Neural cell (in vitro differentiated cells): ENCODE results near the gene MAML2. TPM values are rescaled to one million over a fixed set of nuclear protein-coding genes. Genes with fewer than 3 reads are reported as not detected.

ENCODE experiments used
- H2AFZ ChIP-seq: fragments of 200-600, 300-800 bp; sonication (generic), shearing (Covaris generic); 2 replicates; pipeline ENCODE4 v1.6.0; 2014; ENCODE audit warnings: low read depth, mild to moderate bottlenecking, antibody characterized with exemption, low read length, moderate library complexity
- H3F3A ChIP-seq: fragments of 200-600 bp; shearing (Covaris generic); 2 replicates; pipeline ENCODE4 v1.6.1; 2016; ENCODE audit warnings: mild to moderate bottlenecking, moderate library complexity, mixed read lengths, antibody characterized with exemption, low read length; ENCODE audit not compliant: insufficient read depth, poor library complexity, severe bottlenecking
- H3K27ac ChIP-seq: fragments of 200-600, 300-800 bp; sonication (generic), shearing (Covaris generic); 2 replicates; pipeline ENCODE4 v1.5.1; 2014; ENCODE audit warnings: mild to moderate bottlenecking, low read length, moderate library complexity
- H3K27me3 ChIP-seq: fragments of 300-800, 200-600 bp; sonication (generic), shearing (Covaris generic); 2 replicates; pipeline ENCODE4 v1.6.0; 2014; ENCODE audit warnings: mild to moderate bottlenecking, low read depth, low read length, moderate library complexity; ENCODE audit not compliant: insufficient read depth
- H3K36me3 ChIP-seq: fragments of 300-800, 200-600 bp; sonication (generic), shearing (Covaris generic); 2 replicates; pipeline ENCODE4 v1.5.1; 2014; ENCODE audit warnings: mild to moderate bottlenecking, antibody characterized with exemption, low read length, moderate library complexity; ENCODE audit not compliant: insufficient read depth
- H3K4me2 ChIP-seq: fragments of 300-800, 200-600 bp; sonication (generic), shearing (Covaris generic); 2 replicates; pipeline ENCODE4 v1.6.0; 2014; ENCODE audit warnings: mild to moderate bottlenecking, low read length
- H3K4me3 ChIP-seq: fragments of 300-800, 200-600 bp; sonication (generic), shearing (Covaris generic); 2 replicates; pipeline ENCODE4 v1.5.1; 2014; ENCODE audit warnings: mild to moderate bottlenecking, low read length, moderate library complexity
- H3K79me2 ChIP-seq: fragments of 200-600 bp; shearing (Covaris generic); replicated peaks from 2 replicates; pipeline ENCODE4 v1.6.0; 2014; ENCODE audit warnings: mild to moderate bottlenecking, low read length, moderate library complexity; ENCODE audit not compliant: insufficient read depth
- H3K9ac ChIP-seq: fragments of 300-800, 200-600 bp; sonication (generic), shearing (Covaris generic); 2 replicates; pipeline ENCODE4 v1.6.1; 2016; ENCODE audit warnings: mild to moderate bottlenecking, low read length, mixed read lengths
- H3K9me2 ChIP-seq: fragments of 200-600 bp; shearing (Covaris generic); 2 replicates; pipeline ENCODE4 v1.6.1; 2016; ENCODE audit warnings: mild to moderate bottlenecking, low read length, mixed read lengths; ENCODE audit not compliant: insufficient read depth
- H3K9me3 ChIP-seq: fragments of 200-600, 300-800 bp; sonication (generic), shearing (Covaris generic); 2 replicates; pipeline ENCODE4 v1.6.1; 2016; ENCODE audit warnings: mild to moderate bottlenecking, mixed run types, low read length, moderate library complexity, mixed read lengths
- H4K20me1 ChIP-seq: fragments of 200-600 bp; shearing (Covaris generic); 2 replicates; pipeline ENCODE4 v1.6.1; 2016; ENCODE audit warnings: mild to moderate bottlenecking, mixed run types; ENCODE audit not compliant: insufficient read depth
- EP300 ChIP-seq: fragments of 450-650 bp; conservative IDR thresholded peaks from 2 replicates; pipeline ENCODE4 v1.6.1; 2014; ENCODE audit warnings: antibody characterized with exemption, mild to moderate bottlenecking, moderate library complexity; ENCODE audit not compliant: poor library complexity, severe bottlenecking
- EZH2 ChIP-seq: fragments of 200-600, 300-800 bp; shearing (Covaris generic), sonication (generic); IDR thresholded peaks from 2 replicates; pipeline ENCODE4 v1.6.1; 2014; ENCODE audit warnings: antibody characterized with exemption, low read length, borderline replicate concordance, mild to moderate bottlenecking; ENCODE audit not compliant: insufficient read depth, poor library complexity, severe bottlenecking
- MXI1 ChIP-seq: fragments of 450-650 bp; conservative IDR thresholded peaks from 2 replicates; pipeline ENCODE4 v1.6.1; 2014; ENCODE audit warnings: antibody characterized with exemption, mild to moderate bottlenecking; ENCODE audit not compliant: poor library complexity, severe bottlenecking
- POLR2AphosphoS5 ChIP-seq: IDR thresholded peaks from 2 replicates; pipeline ENCODE4 v1.6.1; 2012
- RAD21 ChIP-seq: fragments of 450-650 bp; conservative IDR thresholded peaks from 2 replicates; pipeline ENCODE4 v1.6.1; 2014; ENCODE audit warnings: antibody characterized with exemption, mild to moderate bottlenecking, moderate library complexity
- SMC3 ChIP-seq: fragments of 450-650 bp; conservative IDR thresholded peaks from 2 replicates; pipeline ENCODE4 v1.6.1; 2014; ENCODE audit warnings: antibody characterized with exemption, mild to moderate bottlenecking, moderate library complexity; ENCODE audit not compliant: poor library complexity
- TAF1 ChIP-seq: IDR thresholded peaks from 2 replicates; pipeline ENCODE4 v1.6.1; 2012; ENCODE audit warnings: low read depth
- polyA plus RNA-seq: library from polyadenylated mRNA; depleted of rRNA; stranded (reverse); fragments of >200 nt; gene quantifications from 2 replicates; pipeline ENCODE4 v1.2.3, GENCODE V29; 2014
- TF ChIP-seq, protein P1 (sequence below): fragments of 450-650 bp; IDR thresholded peaks from 2 replicates; pipeline ENCODE4 v1.5.1; 2014; ENCODE audit warnings: antibody characterized with exemption, mild to moderate bottlenecking, moderate library complexity; ENCODE audit not compliant: poor library complexity, severe bottlenecking
- TF ChIP-seq, protein P2 (sequence below): IDR thresholded peaks from 2 replicates; pipeline ENCODE4 v1.6.1; 2012; ENCODE audit warnings: borderline replicate concordance

MAML2 gene
- polyA plus RNA-seq, 1 donor from 2014 or later = 3.6 TPM

DNA sequence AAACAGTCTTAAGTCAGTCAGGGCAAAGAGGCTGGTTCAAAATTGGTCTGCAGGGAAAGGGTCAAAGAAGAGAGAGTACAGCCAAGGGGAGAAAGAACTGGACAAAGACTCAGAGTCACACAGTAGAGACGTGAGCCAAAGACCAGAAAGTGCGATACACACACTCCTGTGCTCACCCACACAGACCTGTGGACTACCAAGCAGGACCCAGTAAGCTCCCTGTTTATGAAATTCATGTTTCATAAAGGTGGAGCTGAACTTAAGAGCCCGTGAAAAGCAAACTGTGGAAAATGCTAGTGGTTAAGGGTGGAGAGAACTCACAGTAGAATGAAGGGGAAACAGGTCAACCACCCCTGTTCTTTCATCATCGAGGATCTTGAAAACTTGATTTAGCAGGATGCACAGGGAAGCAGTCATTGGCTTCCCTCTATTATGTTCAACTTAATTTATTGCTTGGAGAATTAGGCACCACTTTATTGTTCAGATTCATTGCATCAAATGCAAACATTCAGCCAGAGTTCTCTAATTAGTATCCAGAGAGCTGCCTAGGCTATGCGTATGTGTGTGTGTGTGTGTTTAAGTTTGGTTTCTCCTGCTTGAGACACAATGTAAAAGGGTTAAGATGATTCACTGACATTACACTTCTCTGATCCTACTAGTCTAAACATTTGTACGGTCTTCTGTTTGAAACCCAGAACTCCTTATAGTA lies 258.2 kb downstream of the MAML2 start:
- Histone ChIP-seq H3K9me2 (no peaks in the 10 kb centered on the region), H2AFZ (no peak overlapping the region), H3F3A (no peaks in the 10 kb centered on the region), H3K27me3 (no peaks in the 10 kb centered on the region), H3K4me2 (no peak overlapping the region), H3K9ac (no peak overlapping the region), H3K4me3 (no peak overlapping the region), H3K27ac (no peak overlapping the region), H3K36me3 (no peaks in the 10 kb centered on the region), H3K9me3 (no peaks in the 10 kb centered on the region), H4K20me1 (no peaks in the 10 kb centered on the region), H3K79me2 (no peaks in the 10 kb centered on the region)
- TF ChIP-seq EZH2 = no peak
- TF ChIP-seq, protein P1, sequence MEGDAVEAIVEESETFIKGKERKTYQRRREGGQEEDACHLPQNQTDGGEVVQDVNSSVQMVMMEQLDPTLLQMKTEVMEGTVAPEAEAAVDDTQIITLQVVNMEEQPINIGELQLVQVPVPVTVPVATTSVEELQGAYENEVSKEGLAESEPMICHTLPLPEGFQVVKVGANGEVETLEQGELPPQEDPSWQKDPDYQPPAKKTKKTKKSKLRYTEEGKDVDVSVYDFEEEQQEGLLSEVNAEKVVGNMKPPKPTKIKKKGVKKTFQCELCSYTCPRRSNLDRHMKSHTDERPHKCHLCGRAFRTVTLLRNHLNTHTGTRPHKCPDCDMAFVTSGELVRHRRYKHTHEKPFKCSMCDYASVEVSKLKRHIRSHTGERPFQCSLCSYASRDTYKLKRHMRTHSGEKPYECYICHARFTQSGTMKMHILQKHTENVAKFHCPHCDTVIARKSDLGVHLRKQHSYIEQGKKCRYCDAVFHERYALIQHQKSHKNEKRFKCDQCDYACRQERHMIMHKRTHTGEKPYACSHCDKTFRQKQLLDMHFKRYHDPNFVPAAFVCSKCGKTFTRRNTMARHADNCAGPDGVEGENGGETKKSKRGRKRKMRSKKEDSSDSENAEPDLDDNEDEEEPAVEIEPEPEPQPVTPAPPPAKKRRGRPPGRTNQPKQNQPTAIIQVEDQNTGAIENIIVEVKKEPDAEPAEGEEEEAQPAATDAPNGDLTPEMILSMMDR = no peak
- no peak for TF ChIP-seq RAD21
- no peak for TF ChIP-seq POLR2AphosphoS5
- no peak for TF ChIP-seq TAF1
- no peak for TF ChIP-seq EP300
- TF ChIP-seq, protein P2, sequence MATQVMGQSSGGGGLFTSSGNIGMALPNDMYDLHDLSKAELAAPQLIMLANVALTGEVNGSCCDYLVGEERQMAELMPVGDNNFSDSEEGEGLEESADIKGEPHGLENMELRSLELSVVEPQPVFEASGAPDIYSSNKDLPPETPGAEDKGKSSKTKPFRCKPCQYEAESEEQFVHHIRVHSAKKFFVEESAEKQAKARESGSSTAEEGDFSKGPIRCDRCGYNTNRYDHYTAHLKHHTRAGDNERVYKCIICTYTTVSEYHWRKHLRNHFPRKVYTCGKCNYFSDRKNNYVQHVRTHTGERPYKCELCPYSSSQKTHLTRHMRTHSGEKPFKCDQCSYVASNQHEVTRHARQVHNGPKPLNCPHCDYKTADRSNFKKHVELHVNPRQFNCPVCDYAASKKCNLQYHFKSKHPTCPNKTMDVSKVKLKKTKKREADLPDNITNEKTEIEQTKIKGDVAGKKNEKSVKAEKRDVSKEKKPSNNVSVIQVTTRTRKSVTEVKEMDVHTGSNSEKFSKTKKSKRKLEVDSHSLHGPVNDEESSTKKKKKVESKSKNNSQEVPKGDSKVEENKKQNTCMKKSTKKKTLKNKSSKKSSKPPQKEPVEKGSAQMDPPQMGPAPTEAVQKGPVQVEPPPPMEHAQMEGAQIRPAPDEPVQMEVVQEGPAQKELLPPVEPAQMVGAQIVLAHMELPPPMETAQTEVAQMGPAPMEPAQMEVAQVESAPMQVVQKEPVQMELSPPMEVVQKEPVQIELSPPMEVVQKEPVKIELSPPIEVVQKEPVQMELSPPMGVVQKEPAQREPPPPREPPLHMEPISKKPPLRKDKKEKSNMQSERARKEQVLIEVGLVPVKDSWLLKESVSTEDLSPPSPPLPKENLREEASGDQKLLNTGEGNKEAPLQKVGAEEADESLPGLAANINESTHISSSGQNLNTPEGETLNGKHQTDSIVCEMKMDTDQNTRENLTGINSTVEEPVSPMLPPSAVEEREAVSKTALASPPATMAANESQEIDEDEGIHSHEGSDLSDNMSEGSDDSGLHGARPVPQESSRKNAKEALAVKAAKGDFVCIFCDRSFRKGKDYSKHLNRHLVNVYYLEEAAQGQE = no peak
- TF ChIP-seq SMC3 = no peak
- TF ChIP-seq MXI1 = no peak

DNA sequence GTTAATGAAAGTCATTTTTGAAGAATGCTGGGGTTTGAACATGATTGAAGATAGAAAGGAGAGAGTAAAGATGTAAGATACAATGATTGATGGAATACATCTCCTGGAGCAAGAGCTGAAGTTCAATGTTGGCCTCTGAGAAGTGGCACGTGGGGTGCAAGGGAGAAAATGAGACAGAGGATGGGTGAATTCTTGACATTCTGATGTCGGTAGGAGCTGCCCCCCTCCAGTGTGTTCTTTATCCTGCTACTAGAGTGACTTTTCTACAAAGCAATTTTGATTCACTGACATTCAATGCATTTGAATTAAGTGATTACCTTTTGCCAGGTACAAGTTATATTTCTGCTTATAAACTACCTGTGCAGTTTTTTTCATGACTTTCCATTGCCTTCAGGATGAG lies 260.1 kb downstream of the MAML2 start:
- no peak for TF ChIP-seq EP300
- no peak for TF ChIP-seq TAF1
- TF ChIP-seq, protein P1 = no peak
- no peak for TF ChIP-seq SMC3
- no peak for TF ChIP-seq EZH2
- no peak for TF ChIP-seq RAD21
- TF ChIP-seq, protein P2 = no peak
- TF ChIP-seq MXI1 = no peak
- TF ChIP-seq POLR2AphosphoS5 = no peak
- Histone ChIP-seq H2AFZ (no peak overlapping the region), H3K79me2 (no peaks in the 10 kb centered on the region), H3K27me3 (no peaks in the 10 kb centered on the region), H3F3A (no peaks in the 10 kb centered on the region), H3K4me2 (no peak overlapping the region), H3K4me3 (no peak overlapping the region), H3K9me3 (no peaks in the 10 kb centered on the region), H4K20me1 (no peaks in the 10 kb centered on the region), H3K27ac (no peak overlapping the region), H3K9ac (no peak overlapping the region), H3K36me3 (no peaks in the 10 kb centered on the region), H3K9me2 (no peaks in the 10 kb centered on the region)
